SJCRH30 (cell line): ENCODE data around the gene ST13. TPM values are rescaled to one million over a fixed set of nuclear protein-coding genes. Genes with fewer than 3 reads are reported as not detected.
"Not testable (repeated sequence)": the region's sequence is repeated elsewhere in the genome, so short reads cannot be mapped to it uniquely, and the experiment has no call there.

ENCODE experiments used
- DNase-seq, 2 experiments: peaks; one replicate each; pipeline ENCODE4 v3.0.0-alpha.2; 2015 to 2020
- H3K27ac ChIP-seq: fragments of 250-450 bp; sonication (Bioruptor Pico); 2 replicates; pipeline ENCODE4 v1.5.1; 2020; ENCODE audit warnings: mild to moderate bottlenecking, moderate library complexity
- H3K27me3 ChIP-seq: fragments of 250-450 bp; sonication (Bioruptor Pico); 2 replicates; pipeline ENCODE4 v1.5.1; 2020; ENCODE audit warnings: mild to moderate bottlenecking, moderate library complexity
- H3K36me3 ChIP-seq: fragments of 250-450 bp; sonication (Bioruptor Pico); 2 replicates; pipeline ENCODE4 v1.5.1; 2020; ENCODE audit warnings: mild to moderate bottlenecking, moderate library complexity
- H3K4me1 ChIP-seq: fragments of 250-450 bp; sonication (Bioruptor Pico); 2 replicates; pipeline ENCODE4 v1.5.1; 2020; ENCODE audit warnings: mild to moderate bottlenecking, moderate library complexity
- H3K4me3 ChIP-seq: fragments of 250-450 bp; sonication (Bioruptor Pico); 2 replicates; pipeline ENCODE4 v1.5.1; 2020; ENCODE audit warnings: mild to moderate bottlenecking, moderate library complexity
- H3K9me3 ChIP-seq: fragments of 250-450 bp; sonication (Bioruptor Pico); replicated peaks from 2 replicates; pipeline ENCODE4 v1.5.1; 2020; ENCODE audit warnings: mild to moderate bottlenecking, moderate library complexity
- total RNA-seq: library from RNA; depleted of rRNA; stranded (reverse); fragments of >200 nt; shearing (Covaris generic); gene quantifications from 2 replicates; pipeline ENCODE4 v1.2.3, GENCODE V29; 2014; rRNA removed

Gene ST13
- 245 and 285 TPM in 2 replicates for total RNA-seq

DNA sequence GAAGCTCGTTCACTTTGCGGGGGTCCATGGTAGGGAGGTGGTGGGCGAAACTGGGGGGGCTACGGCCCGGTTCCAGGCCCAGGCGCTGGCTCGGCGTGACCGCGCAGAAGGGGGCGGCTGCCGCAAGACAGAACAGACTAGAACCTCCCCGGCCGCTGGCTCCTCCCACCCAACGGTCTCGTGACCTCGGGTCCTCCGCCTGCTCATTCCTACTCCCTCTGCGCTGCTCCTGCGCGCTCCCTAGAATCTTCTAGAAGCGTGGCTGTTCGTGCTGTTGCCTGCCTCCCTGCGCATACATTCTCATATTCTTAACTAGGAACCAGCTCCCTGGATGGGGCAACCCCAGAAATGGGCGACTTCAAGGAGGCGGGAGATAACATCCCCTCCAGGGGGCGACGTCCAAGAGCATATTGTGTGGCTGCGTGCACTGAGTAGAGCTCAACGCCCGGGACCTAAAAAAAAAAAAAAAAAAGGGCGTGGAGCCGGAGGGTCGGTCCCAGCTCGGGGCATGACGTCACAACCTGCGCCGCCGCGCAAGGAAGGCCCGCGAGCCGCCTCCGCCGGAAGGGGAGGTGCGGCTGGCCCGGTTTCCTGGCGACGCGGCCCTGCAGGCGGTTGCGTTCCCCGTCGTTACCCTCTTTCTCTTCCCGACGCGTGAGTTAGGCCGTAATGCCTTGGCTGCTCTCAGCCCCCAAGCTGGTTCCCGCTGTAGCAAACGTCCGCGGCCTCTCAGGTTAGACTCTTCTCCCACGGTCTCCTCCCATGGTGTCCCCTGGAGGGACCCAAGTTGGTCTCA is at the start of gene ST13, which contains the start of gene XPNPEP3:
TSS of gene ST13 (minus strand) at position 127 of the 796 bp plus-strand sequence. CDS start at position 28, 99 bp downstream.
TSS of gene XPNPEP3 (plus strand) at position 636 of the 796 bp plus-strand sequence. CDS start at position 670, 34 bp downstream.
- Histone ChIP-seq H3K4me1 (peaks cover 6% of the 10 kb centered on the region; the same call in 1 of the 2 replicates), H3K27ac (peak within 1 kb of the TSS; percentile 99), H3K9me3 (no peaks in the 10 kb centered on the region), H3K36me3 (peaks cover 5% of the 10 kb centered on the region), H3K27me3 (no peaks in the 10 kb centered on the region), H3K4me3 (peak within 1 kb of the TSS; percentile 81)
- DNase-seq, result peak; percentile 97

DNA sequence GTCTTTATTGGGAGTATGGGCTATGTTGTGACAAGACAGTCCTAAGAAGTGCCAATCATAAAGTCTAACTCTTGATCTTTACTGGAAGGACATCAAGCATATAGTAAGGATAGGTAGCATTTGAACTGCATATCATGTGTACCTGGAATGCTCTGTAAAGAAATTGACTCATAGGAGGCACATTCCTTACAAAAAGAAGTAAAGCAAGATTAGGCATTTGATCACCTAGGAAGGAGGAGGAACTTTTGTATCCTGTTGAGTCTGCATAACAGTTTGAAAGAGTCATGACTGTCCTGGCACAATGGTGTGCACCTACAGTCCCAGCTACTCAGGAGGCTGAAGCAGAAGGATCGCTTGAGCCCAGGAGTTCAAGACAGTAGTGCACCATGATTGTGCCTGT is 47.7 kb upstream of the ST13 start:
- H3K4me3 ChIP-seq, result no peak overlapping the region

DNA sequence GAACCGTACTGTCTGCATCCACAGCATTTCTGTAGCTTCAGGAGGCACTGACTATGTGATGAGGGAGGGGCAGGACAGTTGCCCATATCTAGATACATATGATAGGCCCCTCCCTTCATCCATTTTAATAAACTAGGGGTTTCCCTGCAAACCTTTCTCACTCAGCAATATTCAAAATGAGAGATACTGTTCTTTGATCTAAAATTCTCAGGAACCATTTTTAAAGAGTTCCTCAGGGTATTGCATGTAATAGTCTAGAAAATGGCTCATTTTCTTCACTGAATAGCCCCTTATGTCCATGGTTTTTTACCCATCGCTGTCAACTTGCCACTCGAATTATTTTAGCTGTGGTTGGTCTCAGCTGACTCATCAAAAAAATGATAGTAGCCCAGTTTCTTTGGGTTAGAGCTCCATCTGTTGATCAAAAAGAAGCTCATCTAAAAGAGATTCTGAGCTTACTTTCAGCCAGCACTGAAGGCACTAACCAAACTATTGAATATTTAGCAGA is 42.5 kb upstream of the ST13 start:
- Histone ChIP-seq H3K36me3 (no peaks in the 10 kb centered on the region), H3K27ac (no peak overlapping the region), H3K4me3 (no peak overlapping the region), H3K27me3 (no peaks in the 10 kb centered on the region), H3K9me3 (no peaks in the 10 kb centered on the region), H3K4me1 (no peaks in the 10 kb centered on the region)
- peak; percentile 5 to 70 for DNase-seq

More for the DNA sequence above, 47.7 kb upstream of the ST13 start:
- no peaks in the 10 kb centered on the region for H3K4me1 ChIP-seq
- H3K9me3 ChIP-seq, result no peaks in the 10 kb centered on the region
- no peaks in the 10 kb centered on the region for H3K36me3 ChIP-seq
- no peaks in the 10 kb centered on the region for H3K27me3 ChIP-seq
- DNase-seq, result no peak
- no peak overlapping the region for H3K27ac ChIP-seq

DNA sequence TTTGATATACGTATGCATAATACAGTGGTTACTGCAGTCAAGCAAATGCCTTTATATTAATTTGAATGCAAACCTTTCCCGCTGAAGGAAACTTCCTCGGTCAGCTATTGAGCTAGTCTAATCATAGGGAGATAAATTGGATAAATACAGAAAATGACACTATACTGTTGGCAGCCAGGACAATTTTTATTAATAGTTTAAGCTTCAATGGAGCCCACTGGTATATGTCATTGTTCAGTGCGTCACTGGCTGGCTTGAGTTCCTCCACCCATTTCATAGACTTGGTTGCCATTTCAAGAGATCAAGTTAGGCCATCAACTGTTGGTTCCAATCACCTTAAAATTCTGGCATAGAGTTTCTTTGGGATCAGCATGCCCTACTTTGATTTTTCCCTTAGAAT is 38.0 kb upstream of the ST13 start:
- H3K4me1 ChIP-seq, result no peaks in the 10 kb centered on the region
- H3K9me3 ChIP-seq, result no peaks in the 10 kb centered on the region
- no peak for DNase-seq
- no peaks in the 10 kb centered on the region for H3K27me3 ChIP-seq
- no peak overlapping the region for H3K4me3 ChIP-seq
- no peaks in the 10 kb centered on the region for H3K36me3 ChIP-seq
- H3K27ac ChIP-seq, result no peak overlapping the region

DNA sequence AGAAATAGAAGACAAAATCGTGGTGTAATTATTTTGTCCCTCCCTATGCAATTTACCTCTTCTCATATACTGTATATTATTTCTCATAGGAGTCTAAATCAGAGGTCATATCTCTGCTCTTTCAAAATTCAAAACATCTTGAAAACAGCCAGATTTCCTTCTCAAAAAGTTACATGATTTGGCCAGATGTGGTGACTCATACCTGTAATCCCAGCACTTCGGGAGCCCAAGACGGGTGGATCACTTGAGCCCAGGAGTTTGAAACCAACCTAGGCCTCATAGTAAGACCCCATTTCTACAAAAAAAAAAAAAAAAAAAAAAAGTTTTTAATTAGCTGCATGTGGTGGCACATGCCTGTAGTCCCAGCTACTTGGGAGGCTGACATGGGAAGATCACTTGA is 34.4 kb upstream of the ST13 start:
- no peaks in the 10 kb centered on the region for H3K36me3 ChIP-seq
- no peak overlapping the region for H3K4me3 ChIP-seq
- no peak for DNase-seq
- H3K27me3 ChIP-seq, result no peaks in the 10 kb centered on the region
- H3K9me3 ChIP-seq, result no peaks in the 10 kb centered on the region
- H3K4me1 ChIP-seq, result no peaks in the 10 kb centered on the region
- H3K27ac ChIP-seq, result no peak overlapping the region

DNA sequence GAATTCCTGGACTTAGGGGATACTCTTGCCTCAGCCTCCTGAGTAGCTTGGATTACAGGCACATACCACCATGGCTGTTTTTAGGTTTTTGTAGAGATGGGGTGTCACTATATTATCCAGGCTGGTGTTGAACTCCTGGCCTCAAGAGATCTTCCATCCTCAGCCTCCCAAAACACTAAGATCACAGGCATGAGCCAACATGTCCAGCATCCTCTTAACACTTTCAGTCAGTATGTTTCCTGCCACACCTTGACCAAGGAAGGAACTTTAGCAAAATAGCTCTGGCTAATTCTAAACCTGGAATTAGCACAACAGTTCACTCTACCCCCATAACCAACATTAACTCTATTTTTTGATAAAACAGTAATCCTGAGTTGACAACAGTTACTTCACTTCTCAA is 32.7 kb upstream of the ST13 start:
- no peak overlapping the region for H3K27ac ChIP-seq
- no peak overlapping the region for H3K4me3 ChIP-seq
- no peaks in the 10 kb centered on the region for H3K27me3 ChIP-seq
- no peak for DNase-seq
- H3K36me3 ChIP-seq, result 0 out of 2 replicates have a peak, but pooled peaks cover 3% of the 10 kb centered on the region
- no peaks in the 10 kb centered on the region for H3K4me1 ChIP-seq
- no peaks in the 10 kb centered on the region for H3K9me3 ChIP-seq

DNA sequence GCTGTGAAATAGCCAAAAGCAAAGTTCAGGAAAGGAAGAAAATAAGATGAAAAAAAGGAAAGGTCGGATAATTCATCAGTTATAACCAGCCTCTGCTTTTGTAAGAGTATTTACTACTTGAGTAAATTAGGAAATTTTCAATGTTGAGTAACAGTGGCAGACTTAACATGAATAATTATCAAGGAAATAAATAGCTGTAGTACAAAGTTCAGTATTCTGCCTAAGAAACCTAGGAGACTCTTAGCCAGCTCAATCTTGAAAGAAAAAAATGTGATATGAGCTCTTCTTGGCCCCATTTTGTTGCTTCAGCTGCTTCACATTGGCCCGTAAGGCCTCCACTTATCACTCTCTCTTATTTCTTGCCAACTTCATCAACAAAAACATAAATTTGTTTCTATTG is 22.5 kb upstream of the ST13 start:
- Histone ChIP-seq H3K9me3 (no peaks in the 10 kb centered on the region), H3K4me1 (no peaks in the 10 kb centered on the region), H3K27ac (no peak overlapping the region), H3K36me3 (peaks cover 4% of the 10 kb centered on the region; the same call in 1 of the 2 replicates), H3K4me3 (no peak overlapping the region), H3K27me3 (no peaks in the 10 kb centered on the region)
- no peak for DNase-seq

DNA sequence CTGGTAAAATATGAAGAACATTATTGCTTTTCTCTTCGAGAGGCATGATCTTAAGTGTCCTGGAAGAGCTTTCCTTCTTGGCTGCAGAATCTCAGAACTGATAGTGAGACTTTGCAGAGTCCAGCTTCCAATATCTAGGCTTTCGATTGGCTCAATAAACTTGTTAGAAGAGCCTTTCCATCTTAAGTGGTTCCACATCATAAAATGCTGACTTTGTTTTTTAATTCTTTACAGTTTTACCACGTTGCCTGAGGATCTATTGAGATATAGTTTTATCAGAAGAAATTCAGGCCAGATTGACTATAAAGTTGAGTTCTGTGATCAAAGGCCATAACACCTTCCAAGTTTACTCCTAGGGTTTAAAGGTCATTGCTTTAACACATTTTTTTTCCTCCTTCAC is 21.0 kb upstream of the ST13 start:
- Histone ChIP-seq H3K36me3 (peaks cover 4% of the 10 kb centered on the region; the same call in 1 of the 2 replicates), H3K27ac (no peak overlapping the region), H3K27me3 (no peaks in the 10 kb centered on the region), H3K4me3 (no peak overlapping the region), H3K9me3 (no peaks in the 10 kb centered on the region), H3K4me1 (no peaks in the 10 kb centered on the region)
- DNase-seq, result no peak

DNA sequence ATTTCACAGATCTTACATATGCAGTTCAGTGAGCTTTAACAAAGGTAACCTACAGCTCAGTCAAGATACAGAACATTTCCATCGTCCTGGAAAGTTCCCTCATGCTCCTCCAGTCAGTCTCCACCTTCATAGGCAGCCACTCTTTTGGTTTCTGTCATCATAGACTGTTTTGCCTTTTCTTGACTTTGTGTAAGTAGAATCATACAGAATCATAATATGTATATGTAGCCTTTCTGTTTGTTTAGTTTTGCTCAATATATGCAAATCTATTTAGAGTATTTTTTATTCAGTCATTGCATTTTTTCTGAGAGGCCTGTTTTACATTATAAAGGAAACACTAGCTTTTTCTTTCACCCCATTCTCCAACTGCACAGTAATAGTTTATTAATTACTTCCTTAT is 20.5 kb upstream of the ST13 start:
- H3K9me3 ChIP-seq, result no peaks in the 10 kb centered on the region
- H3K27ac ChIP-seq, result no peak overlapping the region
- H3K27me3 ChIP-seq, result no peaks in the 10 kb centered on the region

DNA sequence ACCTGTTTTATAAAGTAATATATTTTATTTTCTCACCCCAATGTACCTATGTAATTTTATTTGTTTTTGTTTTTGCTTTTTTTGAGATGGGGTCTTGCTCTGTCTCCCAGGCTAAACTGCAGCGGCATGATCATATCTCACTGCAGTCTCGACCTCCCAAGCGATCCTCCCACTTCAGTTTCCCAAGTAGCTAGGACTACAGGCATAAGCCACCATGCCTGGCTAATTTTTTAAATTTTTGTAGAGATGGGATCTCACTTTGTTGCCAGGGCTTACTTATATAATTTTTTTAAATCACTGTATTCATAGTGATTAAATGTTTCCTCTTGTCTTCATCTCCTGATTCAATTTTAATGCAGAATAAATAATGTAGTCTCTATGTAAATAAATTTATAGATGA is 18.7 kb upstream of the ST13 start:
- Histone ChIP-seq H3K36me3 (peaks cover 2% of the 10 kb centered on the region; the same call in 1 of the 2 replicates), H3K27me3 (no peaks in the 10 kb centered on the region), H3K9me3 (no peaks in the 10 kb centered on the region), H3K4me3 (no peak overlapping the region), H3K27ac (no peak overlapping the region), H3K4me1 (no peaks in the 10 kb centered on the region)
- DNase-seq, result no peak

More for the DNA sequence above, 20.5 kb upstream of the ST13 start:
- DNase-seq, result no peak
- H3K4me3 ChIP-seq, result no peak overlapping the region
- peaks cover 3% of the 10 kb centered on the region; the same call in 1 of the 2 replicates for H3K36me3 ChIP-seq
- H3K4me1 ChIP-seq, result no peaks in the 10 kb centered on the region

DNA sequence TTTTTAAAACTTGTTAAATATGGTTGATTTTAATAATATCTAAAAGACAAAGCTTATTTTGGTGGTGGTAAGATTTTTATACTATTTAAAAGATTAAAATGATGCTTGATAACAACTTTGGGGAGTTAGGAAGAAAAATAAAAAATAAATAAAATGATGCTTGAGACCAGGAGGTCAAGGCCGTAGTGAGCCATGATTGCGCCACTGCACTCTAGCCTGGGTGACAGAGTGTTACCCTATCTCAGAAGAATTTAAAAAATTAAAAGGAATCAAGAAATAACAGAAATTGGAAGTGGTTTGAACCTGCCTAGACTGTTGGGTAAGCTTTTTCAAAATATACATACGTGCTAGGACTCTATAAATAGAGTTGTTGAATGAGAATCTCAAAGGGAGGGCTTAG is 17.6 kb upstream of the ST13 start:
- no peak overlapping the region for H3K4me3 ChIP-seq
- H3K4me1 ChIP-seq, result no peaks in the 10 kb centered on the region
- no peaks in the 10 kb centered on the region for H3K27me3 ChIP-seq
- H3K36me3 ChIP-seq, result peaks cover 2% of the 10 kb centered on the region; the same call in 1 of the 2 replicates
- DNase-seq, result no peak
- no peaks in the 10 kb centered on the region for H3K9me3 ChIP-seq
- H3K27ac ChIP-seq, result no peak overlapping the region

DNA sequence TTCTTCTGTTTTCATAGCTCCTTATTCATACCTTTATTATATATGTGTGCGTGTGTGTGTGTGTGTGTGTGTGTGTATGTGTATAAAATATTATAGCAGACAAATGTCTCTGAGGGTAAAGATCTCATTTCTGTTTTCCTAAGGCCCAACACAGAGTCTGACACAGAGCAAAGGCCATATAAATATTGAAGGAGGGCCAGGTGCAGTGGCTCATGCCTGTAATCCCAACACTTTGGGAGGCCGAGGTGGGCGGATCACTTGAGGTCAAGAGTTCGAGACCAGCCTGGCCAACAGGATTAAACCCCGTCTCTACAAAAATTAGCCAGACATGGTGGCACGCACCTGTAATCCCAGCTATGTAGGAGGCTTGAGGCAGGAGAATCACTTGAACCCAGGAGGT is 11.9 kb upstream of the ST13 start:
- not testable (repeated sequence) for H3K27me3 ChIP-seq, DNase-seq, H3K4me1 ChIP-seq, H3K9me3 ChIP-seq, H3K27ac ChIP-seq, H3K4me3 ChIP-seq, H3K36me3 ChIP-seq

DNA sequence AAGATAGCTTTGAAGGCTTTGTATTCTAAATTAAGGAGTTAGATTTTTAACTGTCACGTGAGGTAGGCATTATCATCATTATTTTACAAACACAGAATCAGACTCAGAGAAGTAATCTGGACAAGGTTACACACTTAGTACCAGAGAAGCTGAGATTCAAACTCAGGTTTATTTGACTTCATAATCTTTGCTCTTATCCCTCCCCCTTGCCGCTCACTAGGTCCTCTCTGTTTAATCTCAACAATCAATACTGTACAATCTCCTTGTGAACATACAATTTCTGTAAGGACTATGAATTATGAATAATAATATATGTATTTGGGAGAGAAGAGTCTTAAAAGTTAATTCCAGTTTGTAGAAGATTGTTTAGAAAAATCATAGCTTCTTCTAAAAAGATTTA is 10.7 kb upstream of the ST13 start:
- H3K4me3 ChIP-seq, result no peak overlapping the region
- peaks cover 5% of the 10 kb centered on the region; the same call in 1 of the 2 replicates for H3K4me1 ChIP-seq
- no peaks in the 10 kb centered on the region for H3K9me3 ChIP-seq
- H3K27ac ChIP-seq, result no peak overlapping the region
- DNase-seq, result no peak
- H3K36me3 ChIP-seq, result no peaks in the 10 kb centered on the region; the same call in none of the 2 replicates
- H3K27me3 ChIP-seq, result no peaks in the 10 kb centered on the region

DNA sequence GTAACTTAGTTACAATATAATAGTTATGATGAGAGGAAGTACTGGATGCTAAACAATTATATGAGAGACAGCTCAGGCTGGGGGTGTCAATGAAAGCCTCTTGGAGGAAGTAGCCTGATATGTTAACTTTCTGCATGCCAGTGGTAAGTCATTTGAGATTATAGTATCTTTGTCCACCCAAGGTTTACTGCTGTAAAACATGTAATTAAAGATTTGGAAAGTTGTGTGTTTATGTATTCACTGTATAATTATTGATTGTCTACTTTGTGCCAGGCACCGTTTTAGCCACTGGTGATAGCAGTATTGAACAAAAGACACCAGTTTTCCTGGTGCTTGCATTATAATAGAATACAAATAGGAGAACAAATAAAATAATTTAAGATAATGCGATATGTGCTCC is 6.1 kb upstream of the ST13 start:
- Histone ChIP-seq H3K4me1 (peaks cover 5% of the 10 kb centered on the region; the same call in 1 of the 2 replicates), H3K9me3 (no peaks in the 10 kb centered on the region), H3K27ac (no peak overlapping the region), H3K36me3 (no peaks in the 10 kb centered on the region; the same call in 1 of the 2 replicates), H3K27me3 (no peaks in the 10 kb centered on the region), H3K4me3 (no peak overlapping the region)
- no peak for DNase-seq

DNA sequence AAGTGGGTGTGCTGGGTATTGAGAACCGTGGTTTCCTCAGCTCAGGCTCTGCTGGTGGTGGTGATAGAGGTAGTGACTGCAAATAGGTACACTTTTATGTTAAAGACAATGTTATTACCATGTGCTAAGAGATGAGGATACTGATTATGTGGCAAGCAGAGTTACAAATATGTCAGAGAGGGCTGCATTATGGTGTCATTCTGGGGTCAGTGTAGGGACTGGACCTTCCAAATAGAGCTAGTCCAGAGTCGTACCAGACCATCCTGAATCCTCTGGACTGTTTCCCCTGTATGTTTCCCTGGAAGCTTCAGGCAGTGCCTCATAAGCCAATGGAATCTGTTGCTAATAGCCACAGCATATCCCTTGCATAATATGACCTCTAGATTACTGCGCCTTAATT is 5.6 kb upstream of the ST13 start, which contains the start of gene DNAJB7:
TSS of gene DNAJB7 (minus strand) at position 101 of the 400 bp plus-strand sequence. CDS start 119 bp downstream, outside the sequence.
- H3K27ac ChIP-seq, result no peak within 1 kb of the TSS
- no peaks in the 10 kb centered on the region for H3K9me3 ChIP-seq
- no peaks in the 10 kb centered on the region; the same call in 1 of the 2 replicates for H3K36me3 ChIP-seq
- no peak within 1 kb of the TSS for H3K4me3 ChIP-seq
- peaks cover 5% of the 10 kb centered on the region; the same call in 1 of the 2 replicates for H3K4me1 ChIP-seq
- H3K27me3 ChIP-seq, result no peaks in the 10 kb centered on the region
- no peak for DNase-seq
